ENCODE results near the gene ERFL. TPM values are rescaled to one million over a fixed set of nuclear protein-coding genes. Genes with fewer than 3 reads are reported as not detected.

ERFL gene
- total and polyA plus RNA-seq, 10 donors, result 0.46 to 3.0 (median 2.1) TPM

- Histone ChIP-seq H3K4me1 (peaks cover 5 to 79% (median 38%) of the 10 kb centered on the region in 6 donors), H3K9me3 (no peaks in the 10 kb centered on the region), H3K27ac (no peak overlapping the region), H3K36me3 (no peaks in the 10 kb centered on the region), H3K27me3 (replicated peaks in 1 of 7) (peaks cover 0 to 81% (median 21%) of the 10 kb centered on the region in 7 donors), H3K4me3 (no peak overlapping the region)
- 56 to 82% (median 71%) methylated on average over 8 of the region's 8 CpGs for WGBS, 5 donors
- intact Hi-C loops (cut with DNase I; ENCODE audit: low total_unique reads), result no loop called here
- no peak for DNase-seq
- TF ChIP-seq POLR2A (IDR thresholded peaks at IDR 0.05) (no peak), POLR2AphosphoS5 (IDR thresholded peaks at IDR 0.05) (no peak)
- TF ChIP-seq, protein P1, sequence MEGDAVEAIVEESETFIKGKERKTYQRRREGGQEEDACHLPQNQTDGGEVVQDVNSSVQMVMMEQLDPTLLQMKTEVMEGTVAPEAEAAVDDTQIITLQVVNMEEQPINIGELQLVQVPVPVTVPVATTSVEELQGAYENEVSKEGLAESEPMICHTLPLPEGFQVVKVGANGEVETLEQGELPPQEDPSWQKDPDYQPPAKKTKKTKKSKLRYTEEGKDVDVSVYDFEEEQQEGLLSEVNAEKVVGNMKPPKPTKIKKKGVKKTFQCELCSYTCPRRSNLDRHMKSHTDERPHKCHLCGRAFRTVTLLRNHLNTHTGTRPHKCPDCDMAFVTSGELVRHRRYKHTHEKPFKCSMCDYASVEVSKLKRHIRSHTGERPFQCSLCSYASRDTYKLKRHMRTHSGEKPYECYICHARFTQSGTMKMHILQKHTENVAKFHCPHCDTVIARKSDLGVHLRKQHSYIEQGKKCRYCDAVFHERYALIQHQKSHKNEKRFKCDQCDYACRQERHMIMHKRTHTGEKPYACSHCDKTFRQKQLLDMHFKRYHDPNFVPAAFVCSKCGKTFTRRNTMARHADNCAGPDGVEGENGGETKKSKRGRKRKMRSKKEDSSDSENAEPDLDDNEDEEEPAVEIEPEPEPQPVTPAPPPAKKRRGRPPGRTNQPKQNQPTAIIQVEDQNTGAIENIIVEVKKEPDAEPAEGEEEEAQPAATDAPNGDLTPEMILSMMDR (IDR thresholded peaks at IDR 0.05 in 8 of 11, conservative IDR thresholded peaks at IDR 0.05 in 3 of 11), result no peak
These were observed 8.2 kb upstream of the ERFL start for GRCh38 chr19:41936416-41936850.

GRCh38 chr19:41935760-41936415, 7.6 kb upstream of the ERFL start:
- Histone ChIP-seq H3K27ac (no peak overlapping the region), H3K9me3 (no peaks in the 10 kb centered on the region), H3K36me3 (no peaks in the 10 kb centered on the region), H3K4me3 (no peak overlapping the region), H3K27me3 (replicated peaks in 1 of 7) (peaks cover 0 to 81% (median 21%) of the 10 kb centered on the region in 7 donors), H3K4me1 (peaks cover under 1 to 79% (median 34%) of the 10 kb centered on the region in 6 donors)
- TF ChIP-seq, protein P1 (IDR thresholded peaks at IDR 0.05 in 8 of 11, conservative IDR thresholded peaks at IDR 0.05 in 3 of 11), result no peak
- TF ChIP-seq POLR2AphosphoS5 (IDR thresholded peaks at IDR 0.05), result no peak
- TF ChIP-seq POLR2A (IDR thresholded peaks at IDR 0.05), result no peak
- WGBS, 5 donors, result 35 to 53% (median 41%) methylated on average over 21 to 26 of the region's 26 CpGs
- intact Hi-C loops (cut with DNase I; ENCODE audit: low total_unique reads), result no loop called here
- peak; percentile 66 for DNase-seq

GRCh38 chr19:41934849-41935374, 6.7 kb upstream of the ERFL start:
- no peak overlapping the region for H3K4me3 ChIP-seq
- WGBS, 5 donors, result 27 to 36% (median 31%) methylated on average over 7 of the region's 7 CpGs
- TF ChIP-seq, protein P1 (IDR thresholded peaks at IDR 0.05 in 8 of 11, conservative IDR thresholded peaks at IDR 0.05 in 3 of 11), result peak; percentile 74 to 94 (median 89)
- TF ChIP-seq POLR2A (IDR thresholded peaks at IDR 0.05) (no peak), POLR2AphosphoS5 (IDR thresholded peaks at IDR 0.05) (peak in 2 of 3 donors; percentile 21 to 54)
- no peaks in the 10 kb centered on the region for H3K36me3 ChIP-seq
- peak; percentile 93 for DNase-seq
- H3K27ac ChIP-seq, result peak overlapping the region in 1 of 8 donors; percentile 10
- peaks cover 0 to 81% (median 23%) of the 10 kb centered on the region in 7 donors for H3K27me3 ChIP-seq (replicated peaks in 1 of 7)
- H3K4me1 ChIP-seq, result peaks cover 0 to 79% (median 27%) of the 10 kb centered on the region in 6 donors
- H3K9me3 ChIP-seq, result no peaks in the 10 kb centered on the region
- intact Hi-C loops (cut with DNase I; ENCODE audit: low total_unique reads), result no loop called here

DNA sequence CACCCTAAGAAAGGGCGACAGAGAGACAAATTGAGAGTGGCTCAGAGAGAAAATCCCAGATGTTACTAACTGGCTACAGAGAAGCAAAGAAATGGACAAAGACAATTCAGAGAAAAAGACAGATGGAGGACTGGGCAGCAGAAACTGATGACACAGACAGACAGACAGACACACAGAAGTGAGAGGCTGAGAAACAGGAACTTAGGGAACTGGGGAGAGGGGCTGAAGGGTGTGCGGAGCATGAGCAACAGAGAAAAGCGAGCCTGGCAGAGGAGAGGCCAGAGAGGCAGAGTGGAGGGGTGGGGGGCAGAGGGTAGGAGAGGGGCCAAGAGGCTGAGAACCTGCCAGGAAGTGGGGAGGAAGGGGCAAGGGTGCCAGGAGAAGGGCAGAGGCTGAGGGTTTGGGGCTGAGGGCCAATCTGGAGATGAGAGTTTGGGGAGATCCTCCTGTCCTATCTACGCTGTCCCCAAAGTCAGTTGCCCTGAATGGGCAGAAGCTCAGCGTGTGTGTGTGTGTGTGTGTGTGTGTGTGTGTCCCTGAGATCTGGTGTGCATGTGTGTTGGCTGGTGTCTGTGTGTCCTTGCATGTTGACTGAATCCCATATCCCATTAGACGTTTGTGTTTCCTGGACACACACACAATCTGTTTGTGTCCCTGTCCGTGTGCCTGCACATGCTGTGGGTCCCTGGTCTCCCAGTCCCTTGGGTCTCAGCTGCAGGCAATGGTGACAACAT, 5.6 kb upstream of the ERFL start:
- intact Hi-C loops (cut with DNase I; ENCODE audit: low total_unique reads), result no loop called here
- peaks cover 2 to 85% (median 32%) of the 10 kb centered on the region in 6 donors for H3K4me1 ChIP-seq
- WGBS, 5 donors, result 50 to 67% (median 55%) methylated on average over 6 to 7 of the region's 7 CpGs
- peak overlapping the region in 1 of 8 donors; percentile 36 for H3K27ac ChIP-seq
- DNase-seq, result no peak
- no peaks in the 10 kb centered on the region for H3K9me3 ChIP-seq
- TF ChIP-seq POLR2AphosphoS5 (IDR thresholded peaks at IDR 0.05) (no peak), POLR2A (IDR thresholded peaks at IDR 0.05) (no peak)
- TF ChIP-seq, protein P1 (IDR thresholded peaks at IDR 0.05 in 8 of 11, conservative IDR thresholded peaks at IDR 0.05 in 3 of 11), result no peak
- no peaks in the 10 kb centered on the region for H3K36me3 ChIP-seq
- no peak overlapping the region for H3K4me3 ChIP-seq
- peaks cover 0 to 87% (median 24%) of the 10 kb centered on the region in 7 donors for H3K27me3 ChIP-seq (replicated peaks in 1 of 7)
